K562 (cell line): ENCODE measurements around the gene CCT4. TPM values are rescaled to one million over a fixed set of nuclear protein-coding genes. Genes with fewer than 3 reads are reported as not detected.

Source experiments
- BMI1 ChIP-seq: fragments of 150-350 bp; IDR thresholded peaks from 2 replicates; pipeline ENCODE4 v1.6.1; 2014; ENCODE audit warnings: low read length
- ERF ChIP-seq: fragments of 450-650 bp; formaldehyde crosslinking; IDR thresholded peaks from 2 replicates; pipeline ENCODE4 v1.4.0; 2020; ENCODE audit warnings: mild to moderate bottlenecking, mixed read lengths
- HDAC1 ChIP-seq, 2 experiments: fragments of 450-650 bp; IDR thresholded peaks; 2 replicates each; pipeline ENCODE4 v1.6.1; 2016 to 2017; ENCODE audit warnings: inconsistent platforms in 1 of 2, mild to moderate bottlenecking in 1 of 2, moderate library complexity in 1 of 2
- KLF1 ChIP-seq: fragments of 450-650 bp; IDR thresholded peaks from 2 replicates; pipeline ENCODE4 v1.6.1; 2016; ENCODE audit warnings: missing genetic modification characterization, missing compliant biosample characterization
- KLF16 ChIP-seq: IDR thresholded peaks from 2 replicates; pipeline ENCODE4 v1.6.1; 2016; ENCODE audit warnings: antibody characterized with exemption
- POLR3A ChIP-seq: IDR thresholded peaks from 2 replicates; pipeline ENCODE4 v1.6.1; 2011; ENCODE audit warnings: borderline replicate concordance, mild to moderate bottlenecking, moderate library complexity; ENCODE audit not compliant: insufficient read length, insufficient read depth; ENCODE audit errors: extremely low read depth
- PTBP1 ChIP-seq: fragments of 200-400 bp; formaldehyde crosslinking; IDR thresholded peaks from 2 replicates; pipeline ENCODE4 v1.6.1; 2017; ENCODE audit warnings: low read depth, low read length
- SP1 ChIP-seq: sonication (generic); formaldehyde crosslinking; IDR thresholded peaks from 2 replicates; pipeline ENCODE4 v1.8.1; 2022; ENCODE audit warnings: mild to moderate bottlenecking, missing genetic modification reagents
- TGIF2 ChIP-seq: sonication (generic); formaldehyde crosslinking; IDR thresholded peaks from 2 replicates; pipeline ENCODE4 v1.8.1; 2022; ENCODE audit warnings: mild to moderate bottlenecking, missing genetic modification reagents, moderate library complexity
- ZBTB8A ChIP-seq: fragments of 450-650 bp; IDR thresholded peaks from 2 replicates; pipeline ENCODE4 v1.6.1; 2018; ENCODE audit warnings: mild to moderate bottlenecking, moderate library complexity; ENCODE audit not compliant: partially characterized antibody
- ZFP30 ChIP-seq: fragments of 250-450 bp; sonication (Bioruptor Pico); IDR thresholded peaks from 2 replicates; pipeline ENCODE4 v1.8.0; 2022; ENCODE audit warnings: moderate library complexity, mild to moderate bottlenecking, inconsistent platforms, borderline replicate concordance
- ZNF232 ChIP-seq: sonication (generic); formaldehyde crosslinking; IDR thresholded peaks from 2 replicates; pipeline ENCODE4 v1.8.0; 2022; ENCODE audit warnings: mild to moderate bottlenecking, missing genetic modification reagents
- ZNF408 ChIP-seq: fragments of 250-450 bp; sonication (Bioruptor Pico); IDR thresholded peaks from 2 replicates; pipeline ENCODE4 v1.4.0; 2020; ENCODE audit warnings: low read depth, mild to moderate bottlenecking, moderate library complexity
- ZNF717 ChIP-seq: fragments of 250-450 bp; sonication (Bioruptor Pico); IDR thresholded peaks from 2 replicates; pipeline ENCODE4 v1.5.0; 2021
- ZNF830 ChIP-seq: fragments of 250-450 bp; sonication (Bioruptor Pico); IDR thresholded peaks from 2 replicates; pipeline ENCODE4 v1.5.0; 2021; ENCODE audit warnings: mild to moderate bottlenecking
- polyA plus RNA-seq, 8 experiments: library from polyadenylated mRNA; depleted of rRNA in 4 of 8; stranded (reverse) in 5 of 8; unstranded in 3 of 8; fragments of >200 nt; fragmentation: Nextera tagmentation in 2 of 8; fragmentation: Illumina TruSeq in 1 of 8; extraction: Ambion mirVana in 2 of 8; extraction: Trizol in 1 of 8; gene quantifications; 2 replicates each; pipeline versions ENCODE4 v1.2.1 to v1.2.3, GENCODE V29; 2011 to 2014; ENCODE audit warnings: inconsistent platforms in 1 of 8, missing spikeins in 1 of 8
- total RNA-seq, 7 experiments: library from RNA; depleted of rRNA in 6 of 7; stranded (reverse); fragments of >200 nt in 6 of 7; fragmentation: Illumina TruSeq in 2 of 7; extraction: Trizol in 2 of 7; gene quantifications; 2 replicates each; pipeline versions ENCODE4 v1.2.1 to v1.2.3, GENCODE V29; 2011 to 2021; ENCODE audit warnings: low replicate concordance in 1 of 7
- TF ChIP-seq, protein P1 (sequence below), 2 experiments: IDR thresholded peaks; 2 replicates each; pipeline ENCODE4 v1.6.1; 2012; ENCODE audit warnings: improper control_type of control experiment in 2 of 2, low read depth in 2 of 2, low read length in 2 of 2, borderline replicate concordance in 1 of 2
- TF ChIP-seq, protein P2 (sequence below), 2 experiments: fragments of 450-650 bp in 1 of 2; sonication (generic) in 1 of 2; formaldehyde crosslinking in 1 of 2; IDR thresholded peaks; 2 replicates each; pipeline versions ENCODE4 v1.7.1 to v1.9.0; 2016 to 2022; ENCODE audit warnings: inconsistent platforms in 1 of 2, mild to moderate bottlenecking in 1 of 2, missing genetic modification reagents in 1 of 2

CCT4 gene
- total and polyA plus RNA-seq, 9 of the 15 experiments (the other 6 are each of a cell fraction or from before 2014, with no cell fraction given): 101 to 368 (median 303) TPM

DNA sequence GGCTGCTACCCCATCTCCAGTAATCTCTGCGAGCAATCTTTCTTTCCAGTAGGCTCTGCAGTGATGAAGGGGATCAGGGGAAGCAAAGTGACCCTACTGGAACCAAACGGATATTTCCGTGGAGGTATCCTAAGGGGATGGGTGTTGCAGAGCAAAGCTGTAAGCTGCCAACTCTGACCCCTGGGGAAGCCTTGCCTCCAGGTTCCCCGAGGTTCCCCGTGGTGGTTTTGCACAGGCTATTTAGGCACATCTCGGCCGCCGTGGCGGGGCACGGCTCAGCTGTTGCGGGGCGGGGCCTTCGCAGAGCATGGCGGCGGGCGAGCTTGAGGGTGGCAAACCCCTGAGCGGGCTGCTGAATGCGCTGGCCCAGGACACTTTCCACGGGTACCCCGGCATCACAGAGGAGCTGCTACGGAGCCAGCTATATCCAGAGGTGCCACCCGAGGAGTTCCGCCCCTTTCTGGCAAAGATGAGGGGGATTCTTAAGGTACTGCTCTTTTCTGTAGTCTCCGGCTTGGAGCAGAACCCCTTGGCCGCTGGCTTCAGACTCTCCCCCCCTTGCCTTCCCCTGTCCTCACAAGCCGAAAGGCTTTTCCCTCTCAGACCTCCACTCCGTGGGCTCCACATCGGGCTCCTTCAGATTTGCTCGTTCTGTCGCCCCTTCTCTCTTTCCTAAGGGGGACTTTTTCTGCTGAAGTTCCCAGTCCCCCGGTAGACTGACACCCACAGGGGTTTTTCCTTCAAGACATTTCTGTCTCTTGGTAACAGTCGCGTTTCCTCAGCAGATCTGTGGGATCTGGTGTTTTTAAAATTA lies 17.1 kb upstream of the CCT4 start, which contains the start of gene COMMD1 (continued):
- TF ChIP-seq, protein P1, sequence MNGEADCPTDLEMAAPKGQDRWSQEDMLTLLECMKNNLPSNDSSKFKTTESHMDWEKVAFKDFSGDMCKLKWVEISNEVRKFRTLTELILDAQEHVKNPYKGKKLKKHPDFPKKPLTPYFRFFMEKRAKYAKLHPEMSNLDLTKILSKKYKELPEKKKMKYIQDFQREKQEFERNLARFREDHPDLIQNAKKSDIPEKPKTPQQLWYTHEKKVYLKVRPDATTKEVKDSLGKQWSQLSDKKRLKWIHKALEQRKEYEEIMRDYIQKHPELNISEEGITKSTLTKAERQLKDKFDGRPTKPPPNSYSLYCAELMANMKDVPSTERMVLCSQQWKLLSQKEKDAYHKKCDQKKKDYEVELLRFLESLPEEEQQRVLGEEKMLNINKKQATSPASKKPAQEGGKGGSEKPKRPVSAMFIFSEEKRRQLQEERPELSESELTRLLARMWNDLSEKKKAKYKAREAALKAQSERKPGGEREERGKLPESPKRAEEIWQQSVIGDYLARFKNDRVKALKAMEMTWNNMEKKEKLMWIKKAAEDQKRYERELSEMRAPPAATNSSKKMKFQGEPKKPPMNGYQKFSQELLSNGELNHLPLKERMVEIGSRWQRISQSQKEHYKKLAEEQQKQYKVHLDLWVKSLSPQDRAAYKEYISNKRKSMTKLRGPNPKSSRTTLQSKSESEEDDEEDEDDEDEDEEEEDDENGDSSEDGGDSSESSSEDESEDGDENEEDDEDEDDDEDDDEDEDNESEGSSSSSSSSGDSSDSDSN (IDR thresholded peaks at IDR 0.05; ENCODE audit: borderline replicate concordance in 1 of 2, low read depth in 2 of 2, low read length in 2 of 2): 0 out of 4 replicates have a peak, but pooled peaks of 1 of the 2 experiments have one; percentile 22
- no peak for TF ChIP-seq PTBP1
- no peak for TF ChIP-seq ZFP30 (CRISPR knock-in tag)
- no peak for TF ChIP-seq BMI1
- no peak for TF ChIP-seq ERF (CRISPR knock-in tag)
- TF ChIP-seq, protein P2, sequence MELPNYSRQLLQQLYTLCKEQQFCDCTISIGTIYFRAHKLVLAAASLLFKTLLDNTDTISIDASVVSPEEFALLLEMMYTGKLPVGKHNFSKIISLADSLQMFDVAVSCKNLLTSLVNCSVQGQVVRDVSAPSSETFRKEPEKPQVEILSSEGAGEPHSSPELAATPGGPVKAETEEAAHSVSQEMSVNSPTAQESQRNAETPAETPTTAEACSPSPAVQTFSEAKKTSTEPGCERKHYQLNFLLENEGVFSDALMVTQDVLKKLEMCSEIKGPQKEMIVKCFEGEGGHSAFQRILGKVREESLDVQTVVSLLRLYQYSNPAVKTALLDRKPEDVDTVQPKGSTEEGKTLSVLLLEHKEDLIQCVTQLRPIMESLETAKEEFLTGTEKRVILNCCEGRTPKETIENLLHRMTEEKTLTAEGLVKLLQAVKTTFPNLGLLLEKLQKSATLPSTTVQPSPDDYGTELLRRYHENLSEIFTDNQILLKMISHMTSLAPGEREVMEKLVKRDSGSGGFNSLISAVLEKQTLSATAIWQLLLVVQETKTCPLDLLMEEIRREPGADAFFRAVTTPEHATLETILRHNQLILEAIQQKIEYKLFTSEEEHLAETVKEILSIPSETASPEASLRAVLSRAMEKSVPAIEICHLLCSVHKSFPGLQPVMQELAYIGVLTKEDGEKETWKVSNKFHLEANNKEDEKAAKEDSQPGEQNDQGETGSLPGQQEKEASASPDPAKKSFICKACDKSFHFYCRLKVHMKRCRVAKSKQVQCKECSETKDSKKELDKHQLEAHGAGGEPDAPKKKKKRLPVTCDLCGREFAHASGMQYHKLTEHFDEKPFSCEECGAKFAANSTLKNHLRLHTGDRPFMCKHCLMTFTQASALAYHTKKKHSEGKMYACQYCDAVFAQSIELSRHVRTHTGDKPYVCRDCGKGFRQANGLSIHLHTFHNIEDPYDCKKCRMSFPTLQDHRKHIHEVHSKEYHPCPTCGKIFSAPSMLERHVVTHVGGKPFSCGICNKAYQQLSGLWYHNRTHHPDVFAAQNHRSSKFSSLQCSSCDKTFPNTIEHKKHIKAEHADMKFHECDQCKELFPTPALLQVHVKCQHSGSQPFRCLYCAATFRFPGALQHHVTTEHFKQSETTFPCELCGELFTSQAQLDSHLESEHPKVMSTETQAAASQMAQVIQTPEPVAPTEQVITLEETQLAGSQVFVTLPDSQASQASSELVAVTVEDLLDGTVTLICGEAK (IDR thresholded peaks at IDR 0.05): no peak
- TF ChIP-seq, protein P2 (CRISPR knock-in tag; IDR thresholded peaks at IDR 0.05): no peak
- TF ChIP-seq ZNF830: no peak
- TF ChIP-seq SP1 (CRISPR knock-in tag): 0 out of 2 replicates have a peak, but pooled peaks have one; percentile 34
- TF ChIP-seq POLR3A: no peak
- no peak for TF ChIP-seq ZNF232 (CRISPR knock-in tag)
- no peak for TF ChIP-seq ZNF717 (CRISPR knock-in tag)
- no peak for TF ChIP-seq ZBTB8A
- TF ChIP-seq ZNF408 (CRISPR knock-in tag): no peak
- peak; percentile 57; the same call in 1 of the 2 replicates for TF ChIP-seq KLF1
- peak in 1 of 2 experiments; percentile 83; a peak in 2 of 4 replicates for TF ChIP-seq HDAC1 (IDR thresholded peaks at IDR 0.05)
- TF ChIP-seq TGIF2 (CRISPR knock-in tag): no peak
- TF ChIP-seq KLF16: peak; percentile 75
